ENCODE measurements around the gene NPIPB6.

GRCh38 chr16:28321700-28322411, 41.5 kb downstream of the NPIPB6 start:
- TF ChIP-seq CTCF (IDR thresholded peaks at IDR 0.05; ENCODE audit: low read depth, low read length) (peak; percentile 96), EZH2phosphoT487 (IDR thresholded peaks at IDR 0.05; ENCODE audit: low read depth) (no peak)
